ENCODE results near the gene ADGRF3.
"Not testable (repeated sequence)": the region's sequence is repeated elsewhere in the genome, so short reads cannot be mapped to it uniquely, and the experiment has no call there.

Gene ADGRF3

GRCh38 chr2:26346454-26347053 lies at the start of gene ADGRF3:
TSS of gene ADGRF3 (minus strand) at chr2:26346789. CDS start at chr2:26346234, 555 bp downstream.
- peak; percentile 77 for DNase-seq (ENCODE audit: low spot score)

GRCh38 chr2:26395394-26395793 lies 48.8 kb upstream of the ADGRF3 start:
- DNase-seq (ENCODE audit: low spot score) = no peak

- no peak for DNase-seq (ENCODE audit: low spot score)
These were observed 48.1 kb upstream of the ADGRF3 start for GRCh38 chr2:26394694-26395093.

GRCh38 chr2:26387189-26387588 lies 40.6 kb upstream of the ADGRF3 start:
- DNase-seq (ENCODE audit: low spot score) = no peak

- DNase-seq (ENCODE audit: low spot score) = no peak
These were observed 38.0 kb upstream of the ADGRF3 start for GRCh38 chr2:26384597-26384996.

GRCh38 chr2:26384183-26384582 lies 37.6 kb upstream of the ADGRF3 start:
- no peak for DNase-seq (ENCODE audit: low spot score)

- no peak for DNase-seq (ENCODE audit: low spot score)
These were observed 36.0 kb upstream of the ADGRF3 start for GRCh38 chr2:26382564-26382963.

- DNase-seq (ENCODE audit: low spot score) = no peak
These were observed 33.7 kb upstream of the ADGRF3 start for GRCh38 chr2:26380281-26380680.

GRCh38 chr2:26376799-26377198 lies 30.2 kb upstream of the ADGRF3 start:
- no peak for DNase-seq (ENCODE audit: low spot score)

GRCh38 chr2:26370909-26371308 lies 24.3 kb upstream of the ADGRF3 start:
- DNase-seq (ENCODE audit: low spot score) = not testable (repeated sequence)

GRCh38 chr2:26369664-26370063 lies 23.1 kb upstream of the ADGRF3 start:
- not testable (repeated sequence) for DNase-seq (ENCODE audit: low spot score)

- DNase-seq (ENCODE audit: low spot score) = no peak
These were observed 20.4 kb upstream of the ADGRF3 start for GRCh38 chr2:26366957-26367356.

GRCh38 chr2:26364669-26365068 lies 18.1 kb upstream of the ADGRF3 start:
- DNase-seq (ENCODE audit: low spot score) = no peak

GRCh38 chr2:26363958-26364357 lies 17.4 kb upstream of the ADGRF3 start:
- no peak for DNase-seq (ENCODE audit: low spot score)

GRCh38 chr2:26363323-26363722 lies 16.7 kb upstream of the ADGRF3 start:
- no peak for DNase-seq (ENCODE audit: low spot score)

GRCh38 chr2:26359886-26360473 lies 13.4 kb upstream of the ADGRF3 start:
- DNase-seq (ENCODE audit: low spot score) = no peak

- DNase-seq (ENCODE audit: low spot score) = no peak
These were observed 10.2 kb upstream of the ADGRF3 start for GRCh38 chr2:26356771-26357170.

GRCh38 chr2:26356111-26356510 lies 9.5 kb upstream of the ADGRF3 start:
- DNase-seq (ENCODE audit: low spot score) = no peak

- no peak for DNase-seq (ENCODE audit: low spot score)
These were observed 8.7 kb upstream of the ADGRF3 start for GRCh38 chr2:26355038-26355995.

- not testable (repeated sequence) for DNase-seq (ENCODE audit: low spot score)
These were observed 7.9 kb upstream of the ADGRF3 start for GRCh38 chr2:26354469-26354868.

- no peak for DNase-seq (ENCODE audit: low spot score)
These were observed 6.3 kb upstream of the ADGRF3 start for GRCh38 chr2:26352892-26353291.

GRCh38 chr2:26351375-26352090 lies 4.9 kb upstream of the ADGRF3 start:
- no peak for DNase-seq (ENCODE audit: low spot score)

All from left forelimb (tissue), 1 donor.